Stimulated activated CD8-positive, alpha-beta memory T cell treated with anti-CD3 and anti-CD28 coated beads, Interleukin-7, amount 100 ng/mL, for 24 hours (primary cell): ENCODE measurements around the gene CDC42EP5.
"Not testable (repeated sequence)": the region's sequence is repeated elsewhere in the genome, so short reads cannot be mapped to it uniquely, and the experiment has no call there.

Experiments used
- DNase-seq: peaks from one replicate; pipeline ENCODE4 v3.0.0-alpha.2; 2020; ENCODE audit warnings: low read depth

Gene CDC42EP5

DNA sequence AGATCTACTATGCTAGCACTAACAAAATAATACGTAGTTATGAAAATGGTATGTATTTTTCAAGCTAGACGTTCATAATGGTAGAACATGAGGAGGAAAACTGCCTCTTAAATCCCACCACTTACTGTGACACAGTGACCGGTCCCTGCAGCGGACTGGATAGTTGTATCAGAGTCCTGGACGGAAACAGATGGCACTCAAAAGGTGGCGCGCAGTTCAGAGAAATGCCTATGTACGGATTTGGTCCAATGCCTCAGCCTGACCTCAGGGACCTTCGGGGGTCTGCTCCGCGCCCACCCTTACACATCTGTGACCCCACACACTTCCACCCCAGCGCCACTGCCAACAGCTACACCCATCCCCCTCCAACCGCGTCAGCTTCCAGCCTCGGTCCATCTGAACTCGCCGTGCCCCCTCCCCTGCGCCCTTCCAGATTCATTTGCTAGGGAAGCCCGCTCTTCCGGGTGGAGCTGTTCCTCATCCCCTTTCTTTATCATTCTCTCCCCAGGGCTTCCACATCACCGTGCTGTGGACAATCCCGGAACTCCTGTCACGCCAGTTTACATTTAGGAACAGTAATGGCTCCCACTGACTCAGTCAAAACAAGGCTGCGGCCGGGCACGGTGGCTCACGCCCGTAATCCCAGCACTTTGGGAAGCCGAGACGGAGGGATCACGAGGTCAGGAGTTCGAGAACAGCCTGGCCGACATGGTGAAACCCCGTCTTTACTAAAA, 24.9 kb downstream of the CDC42EP5 start:
- peak; percentile 21 for DNase-seq

DNA sequence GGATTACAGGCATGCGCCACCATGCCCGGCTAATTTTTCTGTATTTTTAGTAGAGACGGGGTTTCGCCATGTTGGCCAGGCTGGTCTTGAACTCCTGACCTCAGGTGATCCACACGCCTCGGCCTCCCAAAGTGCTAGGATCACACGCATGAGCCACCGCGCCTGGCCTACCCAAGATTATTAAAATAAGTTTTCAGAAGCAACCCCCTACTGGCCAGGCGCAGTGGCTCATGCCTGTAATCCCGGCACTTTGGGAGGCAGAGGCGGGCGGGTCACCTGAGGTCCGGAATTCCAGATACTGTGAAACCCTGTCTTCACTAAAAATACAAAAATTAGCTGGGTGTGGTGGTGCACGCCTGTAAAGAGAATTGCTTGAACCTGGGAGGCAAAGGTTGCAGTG, 26.7 kb downstream of the CDC42EP5 start:
- DNase-seq = not testable (repeated sequence)

DNA sequence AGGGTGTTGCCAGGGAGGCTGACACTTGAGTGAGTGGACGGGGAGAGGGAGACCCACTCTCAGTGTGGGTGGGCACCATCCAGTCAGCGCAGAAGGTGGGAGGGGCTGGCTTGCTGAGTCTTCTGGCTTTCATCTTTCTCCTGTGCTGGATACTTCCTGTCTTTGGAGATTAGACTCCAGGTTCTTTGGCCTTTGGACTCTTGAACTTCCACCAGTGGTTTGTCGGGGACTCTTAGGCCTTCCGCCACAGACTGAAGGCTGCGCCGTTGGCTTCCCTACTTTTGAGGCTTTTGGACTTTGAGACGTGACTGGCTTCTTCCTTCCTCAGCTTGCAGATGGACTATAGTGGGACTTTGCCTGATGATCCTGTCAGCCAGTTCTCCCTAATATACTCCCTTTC, 28.4 kb downstream of the CDC42EP5 start:
- DNase-seq = no peak

DNA sequence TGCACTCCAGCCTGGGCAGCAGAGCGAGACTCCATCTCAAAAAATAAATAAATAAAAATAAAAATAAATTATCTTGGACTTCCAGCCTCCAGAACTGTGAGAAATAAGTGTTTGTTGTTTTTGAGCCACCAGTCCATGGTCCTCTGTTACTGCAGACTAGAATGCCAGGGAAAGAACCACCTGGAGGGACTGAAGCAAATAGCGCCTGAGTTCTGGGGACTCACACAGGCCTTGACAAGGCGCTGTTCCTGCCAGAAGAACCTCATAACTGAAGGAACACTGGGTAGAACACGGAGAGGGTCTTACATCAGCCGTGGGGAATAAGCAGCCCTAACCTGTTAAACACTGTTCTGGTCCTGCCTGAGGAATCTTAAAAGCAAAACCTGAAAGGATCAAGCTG, 32.5 kb downstream of the CDC42EP5 start:
- no peak for DNase-seq

- DNase-seq = no peak
Observed at GRCh38 chr19:54439174-54439851, 33.8 kb downstream of the CDC42EP5 start.

DNA sequence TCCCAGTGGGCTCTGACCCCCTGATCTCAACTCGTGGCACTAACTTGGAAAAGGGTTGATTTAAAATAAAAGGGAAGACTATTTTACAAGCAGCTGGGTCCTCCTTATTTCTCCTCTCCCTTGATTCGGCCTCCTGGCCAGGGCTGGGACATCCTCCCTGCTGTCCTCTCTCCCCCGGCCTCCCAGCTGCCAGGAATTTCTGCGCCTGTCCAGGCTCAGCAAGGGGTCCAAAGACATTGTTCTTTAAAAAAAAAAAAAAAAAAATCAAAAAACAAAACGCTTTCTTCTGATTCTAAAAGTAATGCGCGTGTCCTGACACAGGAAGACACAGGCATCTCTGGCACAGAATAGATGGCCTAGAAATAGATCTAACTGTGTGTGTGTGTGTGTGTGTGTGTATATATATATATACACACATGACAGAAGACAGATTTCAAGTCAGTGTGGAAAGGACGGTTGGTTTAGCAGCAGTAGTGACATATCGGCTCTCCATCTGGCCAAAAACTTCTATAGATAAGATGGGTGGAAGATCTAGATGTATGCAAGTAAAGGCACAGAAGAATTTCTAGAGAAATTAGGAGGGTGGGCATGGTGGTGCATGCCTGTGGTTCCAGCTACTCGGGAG, 36.4 kb downstream of the CDC42EP5 start:
- DNase-seq = no peak

DNA sequence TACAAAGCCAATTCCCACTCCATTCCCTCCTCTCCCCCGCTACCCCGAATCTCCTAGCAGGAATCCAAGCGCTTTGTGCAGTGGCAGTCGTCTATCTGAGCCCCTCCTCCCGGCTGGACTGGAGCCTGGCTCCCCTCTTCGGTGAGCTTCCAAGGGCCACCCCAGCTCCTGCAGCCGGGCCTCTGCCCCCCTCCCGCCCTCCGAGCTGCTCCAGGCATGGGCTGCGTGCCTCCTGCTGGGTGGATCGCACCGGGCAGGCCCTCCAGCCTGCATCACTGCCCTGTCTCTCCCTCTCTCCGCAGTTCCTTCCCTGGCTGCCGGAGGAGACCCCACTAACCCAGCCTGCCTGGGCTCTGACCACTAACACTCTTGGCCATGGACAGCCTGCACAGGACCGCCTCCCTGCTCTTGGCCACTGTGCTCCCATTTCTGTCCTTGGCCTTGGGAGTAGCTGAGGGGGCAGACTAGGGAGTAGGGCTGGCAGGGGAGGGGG, 37.0 kb downstream of the CDC42EP5 start:
- DNase-seq = no peak

DNA sequence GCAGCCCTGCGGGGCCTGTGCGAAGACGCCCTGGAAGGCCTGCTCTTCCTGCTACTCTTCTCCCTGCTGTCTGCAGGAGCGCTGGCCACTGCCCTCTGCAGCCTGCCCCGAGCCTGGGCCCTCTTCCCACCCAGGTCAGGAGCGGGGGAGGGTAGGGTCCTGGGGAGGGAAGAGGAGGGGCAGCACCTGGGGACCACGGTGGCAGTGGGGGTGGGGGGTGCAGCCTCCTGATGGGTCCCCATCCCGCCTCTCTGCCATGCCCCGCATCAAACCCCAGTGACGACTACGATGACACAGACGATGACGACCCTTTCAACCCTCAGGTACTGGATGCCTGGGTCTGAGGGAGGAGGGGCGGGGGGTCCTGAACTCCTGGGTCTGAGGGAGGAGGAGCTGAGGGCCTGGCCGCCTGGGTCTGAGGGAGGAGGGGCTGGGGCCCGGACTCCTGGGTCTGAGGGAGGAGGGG, 37.5 kb downstream of the CDC42EP5 start:
- no peak for DNase-seq

GRCh38 chr19:54434873-54435214, 38.3 kb downstream of the CDC42EP5 start:
- no peak for DNase-seq

GRCh38 chr19:54434112-54434872, 38.8 kb downstream of the CDC42EP5 start:
- no peak for DNase-seq

- DNase-seq = no peak
Observed at GRCh38 chr19:54433697-54434096, 39.4 kb downstream of the CDC42EP5 start.

DNA sequence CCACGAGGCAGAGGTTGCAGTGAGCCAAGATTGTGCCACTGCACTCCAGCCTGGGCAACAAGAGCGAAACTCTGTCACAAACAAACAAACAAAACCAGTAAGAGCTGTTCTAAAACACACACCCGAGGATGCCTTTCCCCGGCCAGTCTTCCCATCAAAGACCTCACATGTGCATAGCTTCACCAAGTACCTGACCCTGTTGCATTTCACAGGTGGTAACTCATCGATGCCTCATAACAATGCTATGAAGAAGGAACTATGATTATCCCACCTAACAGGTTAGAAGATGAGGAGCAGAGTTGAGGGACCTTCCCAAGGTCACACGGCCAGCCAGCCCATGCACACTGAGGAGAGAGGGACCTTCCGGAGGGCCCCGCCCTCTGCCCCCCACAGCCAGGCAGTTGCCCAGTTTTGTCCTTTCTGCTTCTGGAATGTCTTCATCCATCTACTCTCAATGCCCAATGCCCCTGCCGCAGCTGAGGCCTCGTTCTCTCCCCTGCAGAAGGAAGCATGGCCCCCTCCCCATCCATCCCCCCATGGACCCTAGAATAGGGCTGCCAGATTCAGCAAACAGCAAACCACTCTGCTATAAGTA, 40.9 kb downstream of the CDC42EP5 start:
- no peak for DNase-seq

DNA sequence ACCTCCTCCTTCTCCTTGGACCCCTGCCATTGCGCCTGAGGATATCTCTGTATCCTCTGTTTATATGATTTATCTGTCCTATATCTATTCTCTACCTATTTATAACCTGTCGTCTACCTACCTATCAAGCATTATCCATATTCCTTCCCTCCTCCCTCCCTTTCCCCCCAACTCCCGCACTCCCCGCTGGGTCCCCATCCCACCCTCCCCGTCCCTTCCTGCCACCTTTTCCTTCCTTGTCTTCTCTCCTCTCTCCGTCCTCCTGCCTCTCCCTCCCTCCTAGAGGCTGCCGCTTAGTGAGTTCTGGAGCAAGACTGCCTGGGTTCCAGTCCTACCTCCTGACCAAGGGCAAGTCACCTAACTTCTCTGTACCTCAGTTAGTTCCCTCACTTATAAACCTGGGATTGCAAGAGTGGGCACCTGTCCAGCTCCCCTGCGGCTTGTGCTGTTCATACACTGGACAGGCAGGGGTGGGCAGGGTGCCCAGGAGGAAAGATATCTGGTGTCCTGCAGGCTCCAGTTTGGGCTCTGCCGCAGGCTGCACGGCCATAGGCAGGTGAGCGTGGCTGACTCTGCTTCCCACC, 41.7 kb downstream of the CDC42EP5 start:
- no peak for DNase-seq

DNA sequence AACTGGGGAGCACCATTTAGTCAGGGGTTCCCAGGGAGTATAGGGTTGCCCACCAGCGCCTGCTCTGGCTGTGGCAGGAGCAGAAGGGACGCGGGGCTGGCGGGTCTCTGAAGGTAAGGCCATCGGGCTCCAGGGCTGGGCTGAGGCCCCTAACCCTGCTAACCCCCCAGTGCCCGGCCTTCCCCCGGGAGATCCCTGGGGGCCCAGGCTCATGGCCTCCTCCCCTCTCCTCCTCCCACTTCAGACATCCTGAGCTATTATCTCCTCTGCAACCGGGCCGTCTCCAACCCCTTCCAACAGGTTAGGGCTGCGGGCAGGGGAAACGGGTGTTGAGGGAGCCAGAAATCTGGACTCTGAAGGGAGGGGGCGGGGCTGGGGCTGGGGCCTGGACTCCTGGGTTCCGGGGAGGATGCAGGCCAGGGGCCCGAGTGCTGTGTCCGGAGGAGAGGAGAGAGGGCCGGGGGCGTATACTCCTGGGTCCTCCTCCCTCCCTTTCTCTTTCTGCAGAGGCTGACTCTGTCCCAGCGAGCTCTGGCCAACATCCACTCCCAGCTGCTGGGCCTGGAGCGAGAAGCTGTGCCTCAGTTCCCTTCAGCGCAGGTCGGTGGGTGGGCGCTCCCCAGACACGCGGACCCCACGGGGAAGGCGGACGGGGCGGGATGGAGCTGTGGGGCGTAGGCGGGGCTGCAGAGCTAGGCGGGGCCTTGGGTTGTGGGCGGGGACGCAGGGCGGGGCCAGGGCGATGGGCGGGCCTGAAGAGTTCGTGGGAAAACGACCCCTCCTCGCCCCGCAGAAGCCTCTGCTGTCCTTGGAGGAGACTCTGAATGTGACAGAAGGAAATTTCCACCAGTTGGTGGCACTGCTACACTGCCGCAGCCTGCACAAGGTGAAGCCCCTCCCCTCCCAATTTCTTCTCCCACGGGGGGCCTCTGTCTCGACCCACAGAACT, 42.5 kb downstream of the CDC42EP5 start:
- no peak for DNase-seq

GRCh38 chr19:54429545-54430227, 43.4 kb downstream of the CDC42EP5 start:
- no peak for DNase-seq

GRCh38 chr19:54429176-54429495, 44.0 kb downstream of the CDC42EP5 start:
- DNase-seq = no peak

- no peak for DNase-seq
Observed at GRCh38 chr19:54428323-54429175, 44.5 kb downstream of the CDC42EP5 start.

GRCh38 chr19:54427586-54427985, 45.5 kb downstream of the CDC42EP5 start:
- DNase-seq = no peak
